Effector memory CD8-positive, alpha-beta T cell (primary cell): ENCODE results near the gene ASCL5.

Source experiments
- ATAC-seq: fragments of 150-1000 bp; cut with Tn5 transposase; replicated peaks from 2 replicates; pipeline ENCODE4 v1.10.0; 2021; ENCODE audit warnings: mild to moderate bottlenecking, moderate library complexity
- DNase-seq, 3 experiments: peaks; one replicate each; pipeline ENCODE4 v3.0.0; 2021
- H3K27ac Mint-ChIP-seq, 2 donors: one replicate each; pipeline ENCODE4 v1.8.0; 2022; ENCODE audit warnings: mild to moderate bottlenecking in 2 of 2, mixed read lengths in 2 of 2, moderate library complexity in 2 of 2
- H3K27me3 Mint-ChIP-seq, 2 donors: one replicate each; pipeline ENCODE4 v1.8.0; 2022; ENCODE audit warnings: mixed read lengths in 2 of 2
- H3K36me3 Mint-ChIP-seq: one replicate; pipeline ENCODE4 v1.8.0; 2022; ENCODE audit warnings: mild to moderate bottlenecking, moderate library complexity, mixed read lengths; ENCODE audit not compliant: insufficient read depth
- H3K4me1 Mint-ChIP-seq, 2 donors: one replicate each; pipeline ENCODE4 v1.8.0; 2022; ENCODE audit warnings: low read depth in 2 of 2, mixed read lengths in 2 of 2
- H3K4me3 Mint-ChIP-seq, 2 donors: one replicate each; pipeline ENCODE4 v1.8.0; 2022; ENCODE audit warnings: mild to moderate bottlenecking in 2 of 2, mixed read lengths in 2 of 2, moderate library complexity in 2 of 2
- H3K9me3 Mint-ChIP-seq, 2 donors: one replicate each; pipeline ENCODE4 v1.8.0; 2022; ENCODE audit warnings: mixed read lengths in 2 of 2

ASCL5 gene

DNA sequence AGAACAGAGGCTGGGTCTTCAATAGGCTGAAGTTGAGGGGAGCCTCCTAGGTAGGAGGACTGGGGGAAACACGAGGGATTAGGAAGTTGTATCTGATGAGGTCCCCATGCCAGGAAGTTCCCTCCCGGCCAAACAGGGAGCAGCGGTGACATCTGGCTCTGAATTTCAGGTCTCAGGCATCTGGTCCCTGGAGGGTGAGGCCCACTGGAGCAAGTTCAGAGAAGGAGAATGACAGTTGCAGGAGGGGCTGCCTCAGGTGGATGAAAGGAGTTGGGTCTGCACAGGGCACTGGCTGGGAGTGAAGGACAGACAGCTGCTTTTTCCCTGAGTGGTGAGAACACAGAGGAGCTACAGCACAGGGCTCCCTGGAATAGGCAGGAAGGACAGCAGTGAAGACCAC lies 18.1 kb upstream of the ASCL5 start:
- ATAC-seq: no peak
- H3K4me3 Mint-ChIP-seq: no peak overlapping the region
- no peak overlapping the region for H3K27ac Mint-ChIP-seq
- no peaks in the 10 kb centered on the region for H3K4me1 Mint-ChIP-seq
- H3K9me3 Mint-ChIP-seq: no peaks in the 10 kb centered on the region
- H3K27me3 Mint-ChIP-seq: no peaks in the 10 kb centered on the region
- peaks cover 10% of the 10 kb centered on the region for H3K36me3 Mint-ChIP-seq
- DNase-seq: no peak

DNA sequence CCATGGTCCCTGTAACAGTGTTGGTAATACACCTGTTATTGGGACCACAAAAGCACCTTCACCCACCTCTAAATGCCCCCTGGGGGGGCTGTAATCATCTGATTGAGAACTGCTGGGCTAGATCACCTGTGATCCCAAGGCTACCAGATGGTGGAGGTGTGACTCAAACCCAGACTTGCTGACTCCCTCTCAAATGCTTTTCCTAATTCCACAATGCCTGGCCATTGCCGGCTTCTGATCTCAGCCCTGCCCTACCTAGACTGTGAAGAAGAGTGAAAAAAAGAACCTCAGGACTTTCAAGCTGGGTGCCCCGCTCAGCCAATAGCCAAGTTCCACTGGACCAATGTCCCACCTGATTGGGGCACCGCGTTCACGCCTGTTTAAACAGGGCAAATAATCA lies 17.7 kb upstream of the ASCL5 start:
- DNase-seq: no peak
- H3K4me3 Mint-ChIP-seq: no peak overlapping the region

DNA sequence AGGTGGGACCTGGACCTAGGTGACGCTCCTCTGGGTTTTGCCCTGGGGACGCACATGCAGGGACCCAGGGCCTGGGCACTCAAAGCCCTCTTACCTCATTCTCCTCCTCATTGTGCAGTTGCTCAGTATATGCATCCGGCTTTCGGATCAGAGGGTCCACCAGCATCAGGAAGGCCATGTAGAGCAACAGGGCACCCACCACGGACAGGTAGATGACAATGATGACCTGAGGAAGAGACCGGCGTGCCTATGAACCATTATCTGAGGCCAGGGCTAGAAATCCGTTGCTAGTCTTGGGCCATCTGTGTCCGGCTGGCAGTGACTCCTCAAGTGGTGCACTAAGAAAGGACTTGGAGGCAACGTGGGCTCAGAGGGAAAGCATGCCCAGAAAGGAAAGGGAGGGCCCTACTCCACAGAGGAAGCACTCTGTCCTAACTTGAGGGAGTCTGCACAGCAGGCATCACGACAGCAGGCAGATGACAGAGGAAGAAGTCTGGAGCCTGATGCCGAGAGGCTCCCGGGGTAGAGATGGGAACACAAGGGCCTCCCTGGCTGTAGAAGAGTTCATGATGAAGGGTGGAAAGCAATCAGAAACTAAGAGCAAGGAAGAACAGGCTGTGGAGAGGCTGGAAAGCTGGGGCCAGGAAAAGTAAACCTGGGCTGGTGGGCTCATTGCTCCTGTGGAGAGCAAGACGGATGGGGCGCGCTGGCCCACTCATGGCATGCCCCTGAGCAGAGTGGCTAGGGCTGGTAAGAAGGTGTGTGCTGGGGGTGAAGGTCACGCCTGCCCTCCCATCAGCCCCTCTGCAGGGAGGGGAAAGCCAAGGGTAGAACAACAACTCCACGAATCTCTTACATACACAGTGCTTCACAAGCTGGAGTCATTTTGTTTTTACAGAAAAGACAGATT lies 17.0 kb upstream of the ASCL5 start:
- H3K4me1 Mint-ChIP-seq: no peaks in the 10 kb centered on the region
- no peak for DNase-seq
- no peak overlapping the region for H3K27ac Mint-ChIP-seq
- no peaks in the 10 kb centered on the region for H3K9me3 Mint-ChIP-seq
- no peak for ATAC-seq
- H3K27me3 Mint-ChIP-seq: no peaks in the 10 kb centered on the region
- no peak overlapping the region for H3K4me3 Mint-ChIP-seq
- peaks cover 10% of the 10 kb centered on the region for H3K36me3 Mint-ChIP-seq

More for the DNA sequence above, 17.7 kb upstream of the ASCL5 start:
- Mint-ChIP-seq H3K4me1 (no peaks in the 10 kb centered on the region), H3K9me3 (no peaks in the 10 kb centered on the region), H3K27me3 (no peaks in the 10 kb centered on the region), H3K36me3 (peaks cover 10% of the 10 kb centered on the region), H3K27ac (no peak overlapping the region)
- ATAC-seq: no peak

DNA sequence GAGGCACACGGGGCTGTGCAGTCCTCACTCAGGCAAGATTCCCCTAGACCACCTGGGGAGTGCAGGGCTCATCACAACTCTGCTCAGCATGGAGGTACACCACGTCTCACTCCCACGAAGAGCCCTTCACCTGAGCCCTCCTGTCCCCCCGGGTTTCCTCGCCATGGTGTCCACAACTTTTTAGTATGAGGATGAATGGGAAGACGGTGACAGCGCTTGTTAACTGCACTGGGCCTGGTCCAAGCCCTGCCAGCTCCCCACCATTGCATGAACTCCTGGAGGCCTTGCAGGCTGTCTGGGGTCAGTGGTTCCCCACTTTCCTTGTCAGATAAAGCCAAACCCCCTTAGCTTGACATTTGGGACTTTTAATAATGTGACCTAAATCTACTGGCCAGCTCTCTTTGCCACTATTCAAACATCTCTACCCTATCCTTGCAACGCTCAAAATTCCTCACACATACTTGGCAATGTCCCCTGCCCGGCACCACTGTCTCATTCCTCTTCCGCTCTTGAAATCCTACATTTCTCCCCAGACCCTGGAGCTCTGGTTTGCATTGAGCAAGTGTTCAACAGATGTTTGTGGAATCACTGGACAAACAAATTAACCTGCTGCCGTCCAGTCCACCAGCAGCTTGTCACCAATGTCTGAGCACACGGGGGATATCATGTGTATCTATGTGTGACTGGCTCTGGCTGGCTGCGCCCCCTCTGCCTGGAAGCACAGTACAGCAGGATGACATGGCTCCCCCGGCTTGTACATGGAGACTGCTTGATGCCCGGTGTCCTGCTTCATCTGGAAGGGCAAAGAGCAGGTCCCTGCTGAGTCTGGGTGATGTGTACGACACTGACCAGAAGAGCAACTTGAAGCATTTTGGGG lies 16.1 kb upstream of the ASCL5 start:
- ATAC-seq: no peak
- Mint-ChIP-seq H3K4me1 (no peaks in the 10 kb centered on the region), H3K9me3 (no peaks in the 10 kb centered on the region), H3K27me3 (no peaks in the 10 kb centered on the region), H3K27ac (no peak overlapping the region), H3K36me3 (peaks cover 10% of the 10 kb centered on the region), H3K4me3 (no peak overlapping the region)
- no peak for DNase-seq

DNA sequence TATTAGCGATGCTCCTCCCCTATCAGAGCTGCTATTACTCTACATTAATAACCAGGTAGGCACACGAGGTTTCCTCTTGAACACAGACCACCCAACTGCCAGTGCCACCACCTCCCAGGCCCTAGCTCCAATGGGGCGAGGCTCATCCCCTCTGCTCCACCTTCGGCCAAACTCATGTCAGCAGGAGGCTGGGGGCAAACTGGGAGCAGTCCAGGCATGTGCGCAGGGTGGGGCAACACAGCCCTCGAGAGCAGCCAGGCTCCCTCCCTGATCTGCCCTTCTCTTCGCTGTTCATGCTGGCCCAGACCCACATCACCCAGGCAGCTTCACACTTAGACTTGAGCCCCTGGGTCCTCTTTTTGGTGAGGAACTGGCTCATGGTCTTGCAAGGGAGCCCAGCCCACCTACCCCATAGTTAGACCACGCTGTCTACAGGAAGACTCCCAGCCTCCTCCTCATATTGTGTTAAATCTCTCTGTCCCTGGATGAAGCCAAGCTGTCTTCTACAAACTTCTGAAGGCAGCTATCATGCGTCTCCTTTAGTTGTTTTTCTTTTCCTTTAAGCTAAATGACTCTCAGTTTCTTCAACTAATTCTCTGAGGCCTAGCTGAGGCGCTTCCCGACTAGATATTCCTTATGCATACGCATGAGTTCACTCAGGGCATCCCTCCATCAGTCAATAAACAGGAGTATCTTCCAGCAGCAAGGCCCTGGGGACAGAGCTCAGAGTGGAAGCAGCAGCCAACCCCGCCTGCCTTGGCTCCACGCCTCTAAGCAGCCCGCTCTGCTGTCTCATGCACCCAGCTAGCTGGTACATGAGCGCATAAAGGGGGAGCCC lies 15.2 kb upstream of the ASCL5 start:
- Mint-ChIP-seq H3K4me3 (no peak overlapping the region), H3K27me3 (no peaks in the 10 kb centered on the region), H3K27ac (no peak overlapping the region), H3K36me3 (peaks cover 6% of the 10 kb centered on the region), H3K4me1 (no peaks in the 10 kb centered on the region), H3K9me3 (no peaks in the 10 kb centered on the region)
- ATAC-seq: no peak
- DNase-seq: no peak

DNA sequence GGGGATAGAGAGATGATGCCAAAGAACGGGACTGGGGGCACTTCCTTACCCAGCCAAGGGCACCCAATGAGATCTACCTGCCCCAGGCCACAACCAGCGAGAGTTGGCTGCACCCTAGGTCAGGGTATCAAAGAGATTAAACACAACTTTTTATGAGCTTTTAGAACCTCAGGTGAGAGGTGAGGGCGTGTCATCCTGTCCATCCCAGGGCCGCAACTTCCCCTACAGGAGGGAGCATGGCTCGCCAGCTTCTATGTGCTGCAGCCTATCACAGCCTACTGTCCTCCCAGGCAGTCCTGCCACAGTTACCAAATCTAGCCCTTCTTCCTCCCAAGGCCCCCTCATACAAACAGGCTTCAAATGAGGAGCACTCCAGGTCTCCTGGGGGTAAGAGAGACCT lies 14.4 kb upstream of the ASCL5 start:
- Mint-ChIP-seq H3K27ac (no peak overlapping the region), H3K27me3 (no peaks in the 10 kb centered on the region), H3K9me3 (no peaks in the 10 kb centered on the region), H3K36me3 (peaks cover 8% of the 10 kb centered on the region), H3K4me1 (no peaks in the 10 kb centered on the region), H3K4me3 (no peak overlapping the region)
- no peak for DNase-seq
- ATAC-seq: no peak

DNA sequence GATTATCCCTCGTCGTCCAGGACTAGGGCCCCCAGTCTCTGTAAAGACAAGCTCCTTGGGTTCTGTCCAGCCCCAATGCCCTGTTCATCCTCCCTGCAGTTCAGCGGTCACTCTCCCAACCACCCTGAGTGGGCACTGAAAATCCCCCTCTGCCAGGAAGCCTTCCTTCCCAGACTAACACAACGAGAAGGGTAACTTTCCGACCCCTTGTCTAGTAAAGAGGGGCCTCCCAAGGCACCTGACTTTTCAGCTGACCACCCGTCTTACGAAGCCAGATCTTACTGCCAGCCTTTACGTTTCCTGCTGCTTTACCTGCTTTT lies 13.9 kb upstream of the ASCL5 start:
- ATAC-seq (no peak), DNase-seq (no peak)
- Mint-ChIP-seq H3K36me3 (peaks cover 8% of the 10 kb centered on the region), H3K27me3 (no peaks in the 10 kb centered on the region), H3K4me1 (no peaks in the 10 kb centered on the region), H3K27ac (no peak overlapping the region), H3K9me3 (no peaks in the 10 kb centered on the region), H3K4me3 (no peak overlapping the region)

DNA sequence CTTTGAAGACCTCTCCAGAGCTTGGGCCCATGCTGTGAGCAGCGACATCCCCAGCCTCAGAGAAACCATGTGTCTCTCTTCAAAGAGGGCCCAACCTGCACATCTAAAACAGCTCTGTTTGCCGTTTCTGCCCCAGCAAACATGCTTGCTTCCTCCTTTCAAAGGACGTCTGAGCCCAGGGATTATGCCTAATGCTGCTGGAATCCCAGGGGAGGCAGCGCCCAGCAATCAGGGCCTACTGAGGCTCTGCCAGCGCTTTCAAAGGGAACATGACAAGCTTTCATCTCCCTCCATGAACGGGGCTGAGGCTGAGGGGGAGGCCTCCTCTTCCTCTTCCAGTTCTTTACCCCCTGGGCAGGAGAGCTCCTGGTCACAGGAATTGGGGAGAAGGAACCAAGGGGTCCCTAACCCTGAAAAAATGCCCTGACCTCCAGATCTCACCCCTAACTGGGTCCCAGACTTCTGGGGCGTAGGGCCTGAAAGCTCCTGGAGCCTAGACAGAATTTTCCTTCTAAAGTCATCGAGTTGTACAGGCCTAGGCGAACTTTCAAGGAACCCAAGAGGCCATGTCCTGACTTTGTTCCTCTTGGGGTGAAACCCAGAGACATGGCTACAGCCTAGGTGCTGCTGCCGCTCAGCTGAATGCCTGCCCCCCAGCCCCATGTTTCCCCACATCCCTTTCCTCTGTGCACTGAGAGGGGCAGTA lies 13.4 kb upstream of the ASCL5 start:
- no peak for ATAC-seq
- Mint-ChIP-seq H3K9me3 (no peaks in the 10 kb centered on the region), H3K4me3 (no peak overlapping the region), H3K27me3 (no peaks in the 10 kb centered on the region), H3K27ac (peak overlapping the region in 1 of 2 donors; percentile 35), H3K4me1 (no peaks in the 10 kb centered on the region), H3K36me3 (peaks cover 8% of the 10 kb centered on the region)
- no peak for DNase-seq

DNA sequence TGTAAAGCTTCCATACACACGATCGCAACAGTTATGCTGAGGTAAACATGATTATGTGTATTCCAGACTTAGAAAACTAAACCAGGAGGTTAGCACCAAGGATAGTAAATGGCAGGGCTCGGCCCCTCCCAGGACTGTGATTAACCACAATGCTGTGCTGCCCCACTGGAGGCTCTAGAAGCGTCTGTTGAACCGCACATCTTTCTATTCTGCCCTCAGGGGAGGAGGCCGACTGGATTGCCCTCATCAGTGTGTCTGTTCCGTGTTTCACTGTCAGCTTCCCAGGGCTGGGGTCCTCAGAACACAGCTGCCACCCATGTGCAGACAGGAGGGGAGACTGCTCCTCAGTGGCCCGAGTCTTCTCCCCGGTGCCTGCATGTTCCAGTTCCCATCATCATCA lies 12.8 kb upstream of the ASCL5 start:
- Mint-ChIP-seq H3K4me1 (no peaks in the 10 kb centered on the region), H3K27me3 (no peaks in the 10 kb centered on the region), H3K27ac (peak overlapping the region in 1 of 2 donors; percentile 35), H3K9me3 (no peaks in the 10 kb centered on the region), H3K36me3 (peaks cover 4% of the 10 kb centered on the region), H3K4me3 (no peak overlapping the region)
- DNase-seq: no peak
- ATAC-seq: no peak

DNA sequence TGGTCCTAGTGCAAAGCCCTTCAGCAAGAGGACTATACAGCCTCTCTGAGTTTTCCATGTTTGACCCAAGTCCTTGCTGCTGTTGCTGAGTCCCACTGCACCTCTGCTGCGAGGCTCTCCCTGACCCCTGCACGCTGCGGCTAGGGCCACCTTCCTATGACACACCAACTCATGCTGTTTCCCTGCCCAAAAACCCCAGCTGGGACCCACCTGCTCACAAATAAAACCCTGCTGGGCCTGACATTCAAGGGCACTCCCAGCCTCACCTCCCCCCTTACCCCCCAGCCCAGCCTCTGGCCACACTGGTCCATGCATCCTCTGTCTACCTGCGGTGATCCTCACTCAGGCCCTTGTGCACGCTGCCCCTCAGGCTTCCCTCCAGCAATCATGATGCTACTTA lies 12.3 kb upstream of the ASCL5 start:
- Mint-ChIP-seq H3K27ac (no peak overlapping the region), H3K9me3 (no peaks in the 10 kb centered on the region), H3K27me3 (no peaks in the 10 kb centered on the region), H3K36me3 (peaks cover 3% of the 10 kb centered on the region), H3K4me1 (no peaks in the 10 kb centered on the region), H3K4me3 (no peak overlapping the region)
- DNase-seq (no peak), ATAC-seq (no peak)

DNA sequence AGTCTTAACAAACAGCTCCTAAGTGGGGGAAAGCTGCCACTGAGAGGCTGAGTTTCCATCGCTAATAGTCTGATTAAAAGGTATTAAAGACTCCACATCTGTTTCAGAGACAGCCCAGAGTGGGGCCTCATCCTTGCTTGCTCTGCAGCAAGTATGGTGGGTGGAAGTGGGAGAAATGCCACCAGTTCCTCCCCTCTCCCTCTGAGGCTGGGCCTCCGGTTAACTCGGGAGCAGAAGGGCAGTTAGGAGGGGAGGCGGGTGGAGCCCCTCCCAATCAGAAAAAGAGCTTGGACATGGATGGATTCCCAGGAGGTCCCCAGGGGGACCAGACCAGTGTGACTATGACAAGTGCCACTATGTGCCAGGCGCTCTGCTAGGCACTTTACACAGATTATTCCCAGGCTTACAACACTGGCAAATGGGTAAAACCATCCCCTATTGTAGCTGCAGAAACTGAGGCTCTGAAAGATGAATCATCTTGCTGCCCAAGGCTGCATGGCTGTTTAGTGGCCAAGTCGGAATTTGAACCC lies 11.4 kb upstream of the ASCL5 start:
- Mint-ChIP-seq H3K27me3 (no peaks in the 10 kb centered on the region), H3K36me3 (peaks cover 6% of the 10 kb centered on the region), H3K27ac (no peak overlapping the region), H3K4me1 (no peaks in the 10 kb centered on the region), H3K9me3 (no peaks in the 10 kb centered on the region), H3K4me3 (no peak overlapping the region)
- ATAC-seq (no peak), DNase-seq (no peak)

DNA sequence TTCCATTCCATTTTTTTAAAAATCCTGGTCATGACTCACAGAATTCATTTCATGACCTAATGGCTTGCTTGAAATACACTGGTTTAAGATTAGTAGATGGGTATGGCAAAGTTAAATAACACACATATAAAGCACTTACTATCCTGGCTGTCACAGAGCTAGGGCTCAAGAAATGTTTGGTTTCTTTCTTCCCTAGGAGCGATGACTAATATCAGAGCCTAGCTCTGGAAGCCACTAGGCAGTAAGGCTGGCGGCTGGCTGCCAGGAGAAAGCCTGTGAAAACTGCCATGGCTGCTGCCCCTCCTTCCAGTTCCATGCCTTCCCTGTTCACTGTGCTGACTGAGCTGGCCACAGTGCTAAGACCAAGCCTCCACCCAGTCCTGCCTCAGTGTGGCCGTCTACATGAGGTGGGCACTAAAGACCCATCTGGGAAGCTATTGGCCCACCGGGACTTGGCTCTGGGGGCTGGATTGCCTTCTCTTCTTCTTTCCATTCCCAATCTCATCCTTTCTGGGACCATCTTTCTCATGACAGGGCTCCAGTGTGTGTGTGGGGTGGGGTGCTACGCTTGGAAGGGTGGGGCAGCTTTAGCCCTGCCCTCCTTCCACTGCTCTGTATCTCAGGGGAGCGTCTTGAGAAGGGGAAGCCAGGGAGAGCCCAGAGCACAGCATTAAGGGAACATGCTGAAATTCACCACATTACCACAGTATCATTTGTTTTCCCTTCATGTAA lies 10.8 kb upstream of the ASCL5 start:
- DNase-seq: no peak
- peaks cover 6% of the 10 kb centered on the region for H3K36me3 Mint-ChIP-seq

More for the DNA sequence above, 10.8 kb upstream of the ASCL5 start:
- Mint-ChIP-seq H3K27ac (no peak overlapping the region), H3K4me1 (no peaks in the 10 kb centered on the region), H3K9me3 (no peaks in the 10 kb centered on the region), H3K4me3 (no peak overlapping the region), H3K27me3 (no peaks in the 10 kb centered on the region)
- no peak for ATAC-seq
